ENCODE measurements around the gene BCAP31.
"Not testable (repeated sequence)": the region's sequence is repeated elsewhere in the genome, so short reads cannot be mapped to it uniquely, and the experiment has no call there.

The BCAP31 gene

GRCh38 chrX:153692611-153693156 is 31.5 kb downstream of the BCAP31 start:
- no peak for DNase-seq

- DNase-seq, result no peak
Observed at GRCh38 chrX:153692003-153692402, 32.2 kb downstream of the BCAP31 start.

DNA sequence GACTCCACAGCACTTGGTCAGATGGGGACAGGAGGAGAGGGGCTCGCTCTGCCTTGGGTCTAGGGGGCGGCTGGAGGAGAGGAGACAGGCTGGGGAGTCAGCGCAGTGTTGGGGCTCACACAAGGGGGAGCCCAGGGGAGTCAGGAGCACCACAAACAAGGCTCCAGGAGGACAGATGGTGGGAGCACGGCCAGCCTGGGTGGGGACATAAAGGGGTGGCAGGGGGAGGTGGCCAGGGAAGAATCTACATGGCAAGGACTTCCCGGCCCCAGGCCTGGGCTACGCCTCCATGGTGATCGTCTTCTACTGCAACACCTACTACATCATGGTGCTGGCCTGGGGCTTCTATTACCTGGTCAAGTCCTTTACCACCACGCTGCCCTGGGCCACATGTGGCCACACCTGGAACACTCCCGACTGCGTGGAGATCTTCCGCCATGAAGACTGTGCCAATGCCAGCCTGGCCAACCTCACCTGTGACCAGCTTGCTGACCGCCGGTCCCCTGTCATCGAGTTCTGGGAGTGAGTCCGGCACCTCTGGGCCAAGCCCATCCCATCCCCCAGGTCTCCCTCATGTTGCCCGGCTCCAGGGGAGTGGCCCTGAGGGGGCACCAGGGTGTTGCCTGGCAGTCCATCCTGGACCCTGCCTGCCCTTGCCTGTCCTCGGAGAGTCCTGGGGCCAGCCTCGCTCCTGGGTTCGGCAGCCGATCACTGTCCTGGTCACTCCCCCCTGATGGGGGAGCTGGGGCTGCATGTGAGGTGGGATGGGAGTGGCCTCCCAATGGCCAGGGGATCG is 33.0 kb downstream of the BCAP31 start:
- DNase-seq, result not testable (repeated sequence)

- no peak for DNase-seq
Observed at GRCh38 chrX:153690466-153690865, 33.7 kb downstream of the BCAP31 start.

DNA sequence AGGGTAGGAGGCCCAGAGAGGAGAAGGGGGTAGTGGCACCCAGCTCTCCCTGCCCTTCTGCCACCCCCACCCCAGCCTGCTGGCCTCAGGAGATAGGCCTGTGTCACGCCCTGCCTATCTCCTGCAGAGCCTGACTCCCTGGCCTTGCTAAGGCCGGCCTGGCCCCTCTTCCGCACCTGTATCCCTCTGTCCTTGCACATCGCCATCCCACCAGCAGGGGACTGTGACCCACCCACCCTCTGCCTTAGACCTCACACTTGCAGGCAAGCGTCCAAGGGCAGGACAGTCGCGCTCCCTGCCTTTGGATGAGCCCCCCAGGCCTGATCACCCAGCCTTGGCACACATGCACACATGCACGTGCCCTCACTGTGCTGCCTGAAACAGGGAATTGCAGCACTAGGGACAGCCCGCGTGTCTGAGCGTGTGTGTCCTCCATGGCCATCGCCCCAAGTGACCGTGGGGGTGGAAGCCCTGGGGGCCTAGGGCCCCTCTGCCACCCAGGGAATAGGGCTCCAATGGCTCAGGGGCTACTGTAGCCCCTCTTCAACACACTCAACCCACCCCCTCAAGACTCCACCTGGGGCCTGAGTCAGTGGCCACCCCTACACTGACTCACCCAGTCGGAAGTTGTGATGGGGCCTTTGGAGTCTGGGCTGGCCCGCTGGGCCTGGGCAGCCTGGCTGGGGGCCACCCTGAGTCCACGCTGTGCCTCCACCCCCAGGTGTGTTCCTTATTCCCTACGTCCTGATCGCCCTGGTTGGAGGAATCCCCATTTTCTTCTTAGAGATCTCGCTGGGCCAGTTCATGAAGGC is 34.3 kb downstream of the BCAP31 start:
- DNase-seq, result no peak

GRCh38 chrX:153688911-153689590 is 35.1 kb downstream of the BCAP31 start:
- DNase-seq, result no peak

DNA sequence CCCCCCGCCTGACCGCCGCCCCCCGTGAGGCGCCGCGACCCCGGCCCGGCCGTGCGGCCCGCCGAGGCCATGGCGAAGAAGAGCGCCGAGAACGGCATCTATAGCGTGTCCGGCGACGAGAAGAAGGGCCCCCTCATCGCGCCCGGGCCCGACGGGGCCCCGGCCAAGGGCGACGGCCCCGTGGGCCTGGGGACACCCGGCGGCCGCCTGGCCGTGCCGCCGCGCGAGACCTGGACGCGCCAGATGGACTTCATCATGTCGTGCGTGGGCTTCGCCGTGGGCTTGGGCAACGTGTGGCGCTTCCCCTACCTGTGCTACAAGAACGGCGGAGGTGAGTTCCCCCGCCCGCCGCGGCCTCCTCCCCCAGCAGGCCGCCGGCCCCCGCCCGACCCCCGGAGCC is 35.7 kb downstream of the BCAP31 start:
- DNase-seq, result no peak

DNA sequence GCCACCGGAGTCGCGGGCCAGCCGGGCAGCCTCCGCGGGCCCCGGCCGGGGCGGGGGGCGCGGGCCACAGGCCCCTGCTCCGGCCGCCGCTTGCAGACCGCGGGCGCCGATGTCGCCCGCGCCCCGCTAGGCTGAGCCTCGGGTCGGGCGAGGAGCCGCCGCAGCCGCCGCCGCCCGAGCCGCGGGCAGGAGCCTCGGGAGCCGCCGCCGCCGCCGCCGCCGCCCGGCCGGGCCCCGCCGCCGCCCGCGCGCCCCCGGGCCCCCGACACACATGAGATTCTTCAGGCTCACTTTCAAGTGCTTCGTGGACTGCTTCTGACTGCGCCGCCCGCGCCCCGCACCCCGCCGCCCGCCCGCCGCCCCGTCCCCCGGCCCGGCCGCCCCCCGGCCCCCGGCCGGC is 36.1 kb downstream of the BCAP31 start:
- no peak for DNase-seq

GRCh38 chrX:153687121-153688039 is 36.8 kb downstream of the BCAP31 start, which contains the start of gene SLC6A8:
SLC6A8 (plus strand) TSS chrX:153687926; CDS start chrX:153688575, 649 bp downstream.
- peak; percentile 56 for DNase-seq

DNA sequence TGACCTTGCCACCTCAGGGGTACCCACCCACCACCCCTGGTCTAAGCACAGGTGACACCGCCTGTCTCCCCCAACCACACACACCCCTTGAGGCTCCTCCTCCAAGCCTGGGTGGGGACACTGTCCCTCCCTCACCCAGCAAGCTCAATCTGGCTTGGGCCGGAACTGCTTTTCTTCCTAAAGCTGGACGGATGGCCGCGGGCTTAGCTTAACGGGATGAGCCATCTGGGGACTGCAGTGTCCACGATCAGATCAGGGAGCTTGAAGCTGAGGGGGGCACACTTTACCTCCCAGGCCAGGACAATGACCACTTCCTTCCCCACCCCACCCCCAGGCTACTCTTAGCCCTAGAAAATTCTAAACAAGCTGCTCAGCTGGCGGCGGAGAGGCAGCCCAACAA is 37.5 kb downstream of the BCAP31 start:
- no peak for DNase-seq

DNA sequence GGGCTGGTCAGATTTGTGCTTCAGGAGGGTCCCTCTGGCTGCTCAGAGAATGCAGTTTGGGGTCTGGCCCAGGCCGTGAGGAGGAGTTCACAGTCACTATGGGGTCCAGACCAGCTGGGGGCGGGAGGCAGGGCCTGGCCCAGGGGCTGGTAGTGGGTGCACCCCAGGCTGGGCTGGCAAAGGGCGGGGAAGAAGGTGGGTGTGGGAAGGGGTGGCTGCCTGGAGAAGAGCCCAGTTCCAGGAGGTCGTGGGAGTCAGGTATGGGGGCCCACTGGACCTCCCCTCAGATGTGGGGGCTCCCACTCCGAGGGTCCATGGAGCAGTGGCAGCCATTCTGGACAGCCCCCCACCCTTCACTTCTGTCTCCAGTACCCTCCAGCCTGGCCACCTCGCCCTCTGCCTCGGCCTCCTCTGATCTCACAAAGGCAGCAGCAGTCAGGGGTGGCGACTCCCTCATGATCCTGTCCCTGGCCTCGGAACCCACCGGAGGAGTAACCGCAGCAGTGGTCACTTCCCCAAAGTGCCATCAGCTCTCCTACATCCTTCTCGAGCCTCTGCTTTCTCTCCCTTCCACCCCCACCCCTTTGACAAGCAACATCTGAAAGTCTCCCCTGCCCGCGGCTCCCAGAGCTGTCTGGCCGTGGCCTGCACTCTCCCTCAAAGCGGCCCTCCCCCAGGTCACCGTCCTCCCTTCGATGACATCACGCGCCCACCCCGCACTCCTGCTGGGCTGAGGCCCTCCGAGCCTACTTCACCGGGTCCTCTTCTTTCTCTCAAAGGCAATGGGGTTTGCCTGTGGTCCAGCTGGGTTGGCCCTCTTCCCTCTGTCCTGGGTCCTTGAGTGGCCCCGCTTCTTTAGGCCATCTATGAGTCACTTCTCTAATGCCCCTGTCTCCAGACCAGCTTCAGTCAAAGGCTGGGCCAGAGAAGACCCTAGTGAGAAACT is 38.2 kb downstream of the BCAP31 start:
- DNase-seq, result no peak

DNA sequence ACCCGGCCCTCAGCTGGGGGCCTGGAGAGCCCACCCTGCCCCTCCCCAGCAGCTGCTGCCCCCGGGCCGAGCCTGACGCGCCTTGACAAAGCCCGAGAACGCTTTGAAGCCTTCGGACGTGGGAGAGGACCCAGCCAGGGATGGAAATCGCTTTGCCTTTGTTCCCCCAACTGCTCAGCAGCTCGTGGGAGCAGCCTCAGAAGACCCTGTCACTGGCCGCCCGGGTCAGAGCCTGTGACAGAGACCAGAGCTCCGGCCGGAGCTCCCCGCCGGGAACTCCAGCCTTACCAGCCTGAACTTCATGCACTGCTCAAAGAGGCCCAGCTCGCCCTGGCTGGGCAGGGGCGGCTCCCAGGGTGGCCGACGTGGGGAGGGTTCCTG is 39.0 kb downstream of the BCAP31 start:
- no peak for DNase-seq

GRCh38 chrX:153684467-153685155 is 39.6 kb downstream of the BCAP31 start:
- DNase-seq, result no peak

- DNase-seq, result not testable (repeated sequence)
Observed at GRCh38 chrX:153683486-153683885, 40.7 kb downstream of the BCAP31 start.

DNA sequence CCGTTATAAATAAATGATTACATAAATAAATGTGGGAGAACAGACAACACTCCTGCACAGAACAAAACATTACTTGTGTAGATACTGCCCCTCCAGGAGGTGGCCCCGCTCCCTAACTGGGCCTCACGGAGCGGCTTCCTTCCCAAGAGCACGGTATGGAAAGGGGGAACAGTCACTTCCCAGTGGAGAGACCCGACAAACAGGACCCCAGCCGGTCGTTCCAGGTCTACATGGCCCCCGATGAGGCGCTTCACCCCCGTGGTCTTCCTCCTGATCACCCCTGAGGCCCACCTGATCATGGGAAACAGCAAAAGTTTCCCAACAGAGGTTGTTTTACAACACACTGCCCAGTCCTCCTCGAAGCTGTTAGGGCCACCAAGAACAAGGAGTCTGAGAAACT is 43.0 kb downstream of the BCAP31 start:
- DNase-seq, result no peak

DNA sequence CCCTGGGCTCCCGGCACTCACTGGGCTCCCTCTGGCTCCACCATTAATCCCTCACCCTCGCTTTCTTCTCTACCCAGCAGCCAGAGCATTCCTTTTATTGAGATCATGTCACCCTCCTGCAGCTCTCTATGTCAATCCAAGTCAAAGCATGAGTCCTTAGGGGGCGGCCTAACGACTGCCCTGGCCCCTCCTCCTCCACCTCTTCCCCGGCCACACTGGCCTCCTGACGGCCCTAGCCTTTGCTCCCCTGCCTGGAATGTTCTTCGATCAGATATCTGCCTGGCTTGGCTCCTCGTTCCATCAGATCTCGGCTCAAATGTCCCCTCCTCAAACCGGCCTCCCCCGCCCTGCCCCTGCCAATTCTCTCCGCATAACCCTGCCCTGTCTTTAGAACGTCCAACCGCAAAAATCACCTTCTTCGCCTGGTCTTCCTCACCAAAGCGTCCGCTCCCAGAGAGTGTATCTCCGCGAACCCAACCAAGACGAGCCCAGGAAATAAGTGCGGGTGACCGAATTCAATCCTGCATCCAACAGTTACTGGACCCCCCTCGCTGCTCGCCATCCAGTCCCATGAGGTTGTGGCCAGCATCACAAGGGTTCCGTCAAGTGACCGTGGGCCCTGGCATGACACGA is 49.9 kb downstream of the BCAP31 start:
- DNase-seq, result no peak

DNA sequence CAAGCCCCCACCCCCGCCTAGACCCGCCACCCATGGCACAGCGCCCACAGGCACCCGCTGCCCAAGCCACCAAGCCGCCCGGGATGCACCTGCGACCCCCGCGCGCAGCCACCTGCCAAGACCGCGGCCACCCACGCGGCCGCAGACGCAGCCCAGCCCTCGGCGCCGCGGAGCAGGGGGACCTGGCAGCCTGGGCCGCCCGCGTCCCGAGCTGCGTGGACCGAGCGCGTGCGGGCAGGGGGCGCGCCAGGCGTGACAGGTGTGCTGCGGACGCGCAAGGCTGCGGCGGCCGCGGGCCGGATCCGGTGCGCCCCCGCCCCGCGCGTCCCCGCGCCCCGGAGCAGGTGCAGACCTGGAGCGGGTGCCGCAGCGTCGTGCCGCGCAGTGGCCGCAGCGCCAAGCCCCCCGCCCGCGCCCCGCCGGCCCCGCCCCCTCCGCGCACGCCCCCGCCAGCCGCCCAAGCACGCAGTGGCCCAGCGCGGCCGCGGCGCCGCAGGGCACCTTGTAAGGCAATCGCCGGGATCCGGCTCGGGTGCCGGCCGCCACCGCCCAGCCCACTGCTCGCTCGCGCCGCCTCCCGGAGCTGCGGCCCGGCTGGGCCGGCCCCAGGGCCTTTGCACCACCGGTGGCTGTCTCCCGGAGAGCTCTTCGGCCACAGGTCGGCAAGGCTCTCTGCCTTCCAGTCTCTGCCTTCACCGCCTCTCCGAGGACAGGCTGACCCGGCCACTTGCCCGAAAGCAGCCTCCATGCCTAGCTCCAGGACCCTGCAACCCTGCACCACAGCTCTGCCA is 50.6 kb downstream of the BCAP31 start, which contains the start of gene PNCK:
Gene PNCK (minus strand): TSS at position 386 of the 791 bp plus-strand sequence. CDS start 737 bp downstream, outside the sequence.
- no peak for DNase-seq

DNA sequence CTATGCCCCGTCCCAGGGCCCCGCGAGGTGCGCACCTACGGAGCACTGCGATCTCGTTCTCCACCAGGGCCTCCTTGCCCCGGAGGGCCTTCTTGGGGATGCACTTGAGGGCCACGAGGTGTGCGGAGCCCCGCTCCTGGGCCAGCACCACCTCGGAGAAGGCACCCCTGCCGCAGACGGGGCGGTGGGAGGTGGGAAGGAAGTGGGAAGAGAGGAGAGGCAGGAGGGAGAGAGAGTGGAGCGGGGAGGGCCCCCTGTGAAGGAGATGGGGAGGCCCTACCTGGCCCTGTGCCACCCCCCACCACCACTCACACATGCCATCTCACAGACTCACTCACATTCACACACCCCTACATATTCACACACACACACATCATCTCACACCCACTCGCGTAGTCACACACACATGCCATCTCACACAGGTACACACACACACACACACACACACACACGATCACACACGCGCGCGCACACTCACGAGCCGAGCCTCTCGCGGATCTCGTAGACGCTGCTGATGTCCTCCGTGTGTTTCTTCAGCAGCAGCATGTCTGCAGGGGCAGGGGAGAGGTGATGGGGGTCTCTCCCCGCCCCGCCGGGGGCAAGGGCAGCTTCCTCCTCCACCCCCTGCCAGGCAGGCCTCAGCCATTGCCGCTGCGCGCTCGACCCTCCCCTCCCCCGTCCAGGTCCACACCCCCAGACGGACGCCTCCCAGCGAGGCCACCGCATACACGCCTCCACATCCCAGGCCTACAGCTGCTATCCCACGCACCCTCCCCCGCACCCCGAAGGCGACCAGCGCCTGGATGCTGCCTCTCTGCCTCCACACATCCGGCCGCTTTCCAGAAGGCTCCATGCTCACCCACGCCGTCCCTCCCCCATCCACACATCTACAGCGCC is 51.4 kb downstream of the BCAP31 start:
- no peak for DNase-seq
